DMS 273 treated with DMSO at 0.1 percent for 48 hours (cell line): ENCODE results near the gene BOLA3.
"Not testable (repeated sequence)": the region's sequence is repeated elsewhere in the genome, so short reads cannot be mapped to it uniquely, and the experiment has no call there.

Experiments
- DNase-seq: peaks from one replicate; lab custom pipeline; 2025; lab: John Stamatoyannopoulos, UW

The BOLA3 gene

DNA sequence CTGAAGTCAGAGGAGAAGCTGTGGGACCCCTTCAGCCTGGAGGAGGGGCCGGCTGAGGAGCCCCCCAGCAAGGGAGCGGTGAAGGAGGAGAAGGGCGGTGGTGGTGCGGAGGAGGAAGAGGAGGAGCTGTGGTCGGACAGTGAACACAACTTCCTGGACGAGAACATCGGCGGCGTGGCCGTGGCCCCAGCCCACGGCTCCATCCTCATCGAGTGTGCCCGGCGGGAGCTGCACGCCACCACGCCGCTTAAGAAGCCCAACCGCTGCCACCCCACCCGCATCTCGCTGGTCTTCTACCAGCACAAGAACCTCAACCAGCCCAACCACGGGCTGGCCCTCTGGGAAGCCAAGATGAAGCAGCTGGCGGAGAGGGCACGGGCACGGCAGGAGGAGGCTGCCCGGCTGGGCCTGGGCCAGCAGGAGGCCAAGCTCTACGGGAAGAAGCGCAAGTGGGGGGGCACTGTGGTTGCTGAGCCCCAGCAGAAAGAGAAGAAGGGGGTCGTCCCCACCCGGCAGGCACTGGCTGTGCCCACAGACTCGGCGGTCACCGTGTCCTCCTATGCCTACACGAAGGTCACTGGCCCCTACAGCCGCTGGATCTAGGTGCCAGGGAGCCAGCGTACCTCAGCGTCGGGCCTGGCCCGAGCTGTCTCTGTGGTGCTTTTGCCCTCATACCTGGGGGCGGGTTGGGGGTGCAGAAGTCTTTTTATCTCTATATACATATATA lies 46.0 kb downstream of the BOLA3 start:
- DNase-seq = no peak

DNA sequence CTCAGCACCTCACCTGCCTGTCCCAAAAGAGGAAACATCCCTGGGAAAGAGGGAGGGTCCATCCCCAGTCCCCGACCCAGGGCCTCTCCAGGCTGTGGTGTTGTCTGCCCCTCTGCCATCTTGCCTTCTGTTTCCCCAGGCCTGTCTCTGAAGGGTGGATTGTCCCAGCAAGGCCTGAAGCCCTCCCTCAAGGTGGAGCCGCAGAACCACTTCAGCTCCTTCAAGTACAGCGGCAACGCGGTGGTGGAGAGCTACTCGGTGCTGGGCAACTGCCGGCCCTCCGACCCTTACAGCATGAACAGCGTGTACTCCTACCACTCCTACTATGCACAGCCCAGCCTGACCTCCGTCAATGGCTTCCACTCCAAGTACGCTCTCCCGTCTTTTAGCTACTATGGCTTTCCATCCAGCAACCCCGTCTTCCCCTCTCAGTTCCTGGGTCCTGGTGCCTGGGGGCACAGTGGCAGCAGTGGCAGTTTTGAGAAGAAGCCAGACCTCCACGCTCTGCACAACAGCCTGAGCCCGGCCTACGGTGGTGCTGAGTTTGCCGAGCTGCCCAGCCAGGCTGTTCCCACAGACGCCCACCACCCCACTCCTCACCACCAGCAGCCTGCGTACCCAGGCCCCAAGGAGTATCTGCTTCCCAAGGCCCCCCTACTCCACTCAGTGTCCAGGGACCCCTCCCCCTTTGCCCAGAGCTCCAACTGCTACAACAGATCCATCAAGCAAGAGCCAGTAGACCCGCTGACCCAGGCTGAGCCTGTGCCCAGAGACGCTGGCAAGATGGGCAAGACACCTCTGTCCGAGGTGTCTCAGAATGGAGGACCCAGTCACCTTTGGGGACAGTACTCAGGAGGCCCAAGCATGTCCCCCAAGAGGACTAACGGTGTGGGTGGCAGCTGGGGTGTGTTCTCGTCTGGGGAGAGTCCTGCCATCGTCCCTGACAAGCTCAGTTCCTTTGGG lies 47.2 kb downstream of the BOLA3 start:
- no peak for DNase-seq

DNA sequence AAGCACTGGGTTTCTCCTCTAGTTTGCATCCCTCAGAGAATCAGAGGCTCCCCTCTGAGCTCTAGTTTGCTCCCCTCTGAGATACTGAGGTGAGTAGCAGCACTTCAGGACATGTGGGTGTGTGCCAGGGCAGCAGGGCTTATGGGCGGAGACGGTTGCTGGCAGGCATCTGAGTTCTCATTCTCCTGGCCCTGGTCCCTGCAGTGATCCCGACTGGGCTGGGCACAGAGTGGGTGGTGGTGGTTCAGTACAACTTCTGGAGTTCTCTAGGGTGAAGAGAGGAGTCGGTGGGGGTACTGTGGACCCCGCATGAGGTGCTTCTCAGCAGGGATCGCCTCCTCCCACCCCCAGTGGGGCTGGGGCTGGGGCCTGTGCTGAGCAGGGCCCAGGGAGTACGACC lies 47.9 kb downstream of the BOLA3 start:
- DNase-seq = no peak

DNA sequence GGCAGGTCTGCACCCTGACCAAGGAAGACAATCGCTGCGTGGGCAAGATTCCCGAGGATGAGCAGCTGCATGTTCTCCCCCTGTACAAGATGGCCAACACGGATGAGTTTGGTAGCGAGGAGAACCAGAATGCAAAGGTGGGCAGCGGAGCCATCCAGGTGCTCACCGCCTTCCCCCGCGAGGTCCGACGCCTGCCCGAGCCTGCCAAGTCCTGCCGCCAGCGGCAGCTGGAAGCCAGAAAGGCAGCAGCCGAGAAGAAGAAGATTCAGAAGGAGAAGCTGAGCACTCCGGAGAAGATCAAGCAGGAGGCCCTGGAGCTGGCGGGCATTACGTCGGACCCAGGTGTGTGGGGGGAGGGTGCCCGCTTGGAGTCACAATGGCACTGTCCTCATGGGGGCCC lies 48.4 kb downstream of the BOLA3 start:
- no peak for DNase-seq

DNA sequence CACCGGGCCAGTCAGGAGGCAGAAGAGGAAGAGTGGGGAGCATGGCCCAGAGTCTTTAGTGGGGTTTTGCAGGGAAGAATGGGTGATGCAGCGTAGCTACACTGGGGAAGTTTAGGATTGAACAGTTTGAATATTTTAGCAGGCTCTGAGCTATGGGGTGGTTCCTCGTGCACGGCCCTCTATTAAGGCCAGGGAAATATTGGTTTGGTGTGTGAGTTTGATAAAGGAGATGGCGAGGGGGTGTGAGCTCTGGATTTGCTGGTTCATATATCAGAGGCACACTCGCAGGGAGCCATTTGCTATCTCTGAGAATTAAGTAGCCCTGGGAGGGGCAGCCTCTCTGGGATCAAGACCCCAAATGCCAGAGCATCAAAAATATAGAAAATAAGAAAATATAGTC lies 50.1 kb downstream of the BOLA3 start:
- DNase-seq = no peak

DNA sequence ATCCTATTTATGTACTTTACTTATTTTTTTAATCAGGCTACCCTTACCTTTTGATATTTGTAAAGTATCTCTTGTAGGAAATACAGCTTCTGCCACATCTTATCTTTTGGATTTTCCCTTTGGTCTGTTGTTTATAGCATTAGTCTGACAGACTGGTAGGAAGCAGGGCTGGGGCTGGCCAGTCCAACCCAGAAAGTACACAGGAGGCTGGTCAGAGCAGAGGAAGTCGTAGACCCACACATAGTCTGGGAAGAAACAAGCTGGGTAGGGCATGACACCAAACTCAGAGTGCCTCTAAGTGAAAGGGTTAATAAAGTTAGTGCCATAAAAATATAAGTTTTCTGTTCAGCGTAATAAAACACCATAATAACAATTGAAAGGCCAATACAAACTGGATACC lies 51.7 kb downstream of the BOLA3 start:
- no peak for DNase-seq

DNA sequence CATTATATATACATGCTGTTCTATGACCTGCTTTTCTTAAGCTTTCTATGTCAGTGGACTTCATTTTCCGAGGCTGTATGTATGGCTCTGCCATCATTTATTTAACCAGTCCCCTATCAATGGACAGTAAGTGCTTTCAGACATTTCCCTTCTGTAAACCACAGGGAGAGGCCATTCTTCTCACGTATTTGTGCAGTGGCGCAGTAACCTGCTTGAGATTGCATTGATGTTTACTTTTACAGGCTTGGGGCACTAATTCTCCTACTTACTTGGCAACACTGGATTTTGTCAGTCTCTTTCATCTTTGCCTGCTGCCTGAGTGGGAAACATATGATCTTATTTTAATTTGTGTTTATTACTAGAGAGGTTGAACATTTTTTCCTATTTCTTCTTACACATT lies 52.1 kb downstream of the BOLA3 start:
- DNase-seq = no peak

DNA sequence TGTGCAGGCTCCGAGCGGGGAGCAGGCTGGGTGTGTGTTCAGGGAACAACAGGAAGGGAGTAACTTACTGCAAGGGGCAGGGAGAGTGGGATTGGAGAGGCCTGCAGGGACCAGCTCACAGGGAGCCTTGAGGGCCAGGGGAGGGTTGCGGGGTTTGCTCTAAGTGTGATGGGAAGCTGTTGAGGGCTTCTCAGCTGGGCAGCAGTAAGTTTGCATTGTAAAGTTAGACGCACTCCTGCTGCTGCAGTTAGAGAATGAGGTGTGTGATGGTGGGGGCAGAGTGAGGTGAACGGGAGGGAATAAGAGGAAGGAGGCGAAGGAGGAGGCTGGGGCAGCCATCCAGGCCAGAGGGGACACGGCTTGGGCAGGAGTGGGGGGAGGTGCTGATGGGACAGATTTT lies 53.4 kb downstream of the BOLA3 start:
- no peak for DNase-seq

DNA sequence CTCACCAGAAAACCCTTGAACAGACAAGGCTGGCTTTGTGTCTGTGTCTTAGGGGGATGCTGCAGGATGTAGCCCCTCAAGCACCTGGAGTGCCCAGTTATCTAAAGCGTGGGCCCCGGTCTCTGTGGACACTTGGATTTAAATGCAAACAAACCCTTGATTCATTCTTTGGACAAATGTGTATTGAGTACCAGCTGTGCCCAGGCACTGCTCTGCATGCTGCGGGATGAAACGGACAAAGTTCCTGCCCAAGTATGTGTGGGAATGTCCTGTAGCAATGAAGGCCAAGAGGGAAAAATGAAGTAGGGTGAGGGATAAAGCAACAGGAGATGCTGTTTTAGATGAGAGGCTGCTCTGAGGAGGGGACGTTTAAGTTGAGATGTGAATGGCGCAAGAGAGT lies 53.9 kb downstream of the BOLA3 start:
- DNase-seq = no peak

DNA sequence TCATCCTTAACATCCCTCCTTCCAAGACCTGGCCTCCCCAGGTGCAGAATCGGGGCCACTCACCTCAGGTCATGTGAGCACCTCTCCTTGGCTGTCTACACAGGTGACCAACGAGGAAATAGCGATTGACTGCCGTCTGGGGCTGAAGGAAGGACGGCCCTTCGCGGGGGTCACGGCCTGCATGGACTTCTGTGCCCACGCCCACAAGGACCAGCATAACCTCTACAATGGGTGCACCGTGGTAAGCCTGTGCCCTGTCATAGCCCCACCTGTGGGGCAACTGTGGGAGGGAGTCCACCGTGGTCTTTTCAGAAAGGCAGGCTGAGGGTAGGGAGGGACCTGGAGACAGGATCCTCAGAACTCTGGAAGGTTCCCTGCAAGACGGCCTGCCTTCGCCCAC lies 54.3 kb downstream of the BOLA3 start:
- DNase-seq = no peak

DNA sequence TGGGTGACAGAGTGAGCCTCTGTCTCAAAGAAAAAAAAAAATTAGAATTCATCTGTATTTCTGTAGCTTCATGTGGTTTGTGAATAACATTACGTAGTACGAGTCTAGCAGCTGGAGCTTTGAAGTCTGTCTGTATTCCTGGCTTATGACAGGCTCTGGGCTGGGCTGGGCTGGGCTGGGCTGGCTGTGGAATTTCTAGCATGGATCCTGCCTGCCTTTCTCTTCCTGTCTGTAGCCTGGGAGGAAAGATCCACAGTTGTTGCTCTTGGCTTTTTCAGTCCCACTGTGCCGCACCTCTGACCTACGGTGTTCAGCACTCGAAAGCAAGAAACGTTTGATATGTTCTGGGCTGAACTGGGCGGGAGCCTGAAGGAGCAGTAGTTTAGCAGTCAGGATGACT lies 55.4 kb downstream of the BOLA3 start:
- DNase-seq = no peak

DNA sequence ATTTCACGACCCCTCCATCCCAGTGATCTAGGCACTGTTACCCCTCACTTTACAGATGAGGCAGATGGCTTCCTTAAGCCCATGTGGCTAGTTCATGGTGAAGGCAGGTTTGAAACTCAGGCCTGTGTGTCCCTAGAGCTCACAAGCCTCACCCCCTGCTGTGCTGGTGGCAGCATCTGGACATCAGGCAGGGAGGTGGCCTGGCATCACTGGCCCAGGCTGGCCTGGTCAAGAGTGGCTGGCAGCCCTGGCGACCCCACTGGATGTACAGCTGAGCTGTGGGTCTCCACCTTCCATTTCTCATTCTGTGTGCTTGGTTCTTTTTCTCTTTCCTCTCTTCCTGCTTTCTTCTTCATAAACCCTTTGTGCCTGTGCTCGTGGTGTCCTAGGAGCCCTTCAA lies 56.3 kb downstream of the BOLA3 start:
- no peak for DNase-seq

DNA sequence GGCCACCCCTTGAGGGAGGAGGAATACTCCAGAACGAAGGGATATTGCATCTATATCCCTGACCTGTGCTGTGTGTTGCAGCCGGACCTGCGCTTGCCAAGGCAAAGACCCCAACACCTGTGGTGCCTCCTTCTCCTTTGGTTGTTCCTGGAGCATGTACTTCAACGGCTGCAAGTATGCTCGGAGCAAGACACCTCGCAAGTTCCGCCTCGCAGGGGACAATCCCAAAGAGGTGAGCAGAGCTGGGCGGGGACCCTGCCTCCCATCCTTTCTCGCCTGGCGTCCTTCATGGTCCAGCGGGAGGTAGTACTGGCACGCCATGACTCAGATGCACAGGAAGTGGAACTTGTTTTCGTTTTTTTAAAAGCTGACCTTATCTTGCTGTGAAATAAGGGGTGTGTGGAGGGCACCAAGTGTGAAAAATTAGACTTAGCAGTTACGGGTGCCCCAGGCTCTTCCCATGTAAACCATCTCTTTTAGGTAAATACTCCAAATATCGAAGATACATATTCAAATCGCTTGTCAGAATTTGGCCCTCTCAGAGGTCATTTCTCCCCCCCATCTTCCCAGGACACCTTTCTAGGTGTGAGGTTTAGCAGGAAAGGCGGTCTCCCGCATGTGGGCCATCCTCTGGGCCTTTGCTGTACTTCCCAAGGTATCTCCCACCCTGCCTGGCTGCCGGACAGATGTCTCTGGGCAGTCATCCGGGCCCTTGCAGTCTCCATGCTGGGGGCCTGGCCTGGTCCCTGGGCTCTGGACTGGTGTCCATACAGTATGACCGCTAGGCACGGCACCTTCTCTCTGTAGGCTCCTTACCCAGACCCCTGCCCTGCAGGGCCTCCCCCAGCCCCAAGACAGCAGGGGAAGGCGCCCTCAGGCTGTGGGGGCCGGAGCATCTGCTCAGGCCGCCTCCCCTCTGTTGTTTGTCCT lies 57.6 kb downstream of the BOLA3 start:
- DNase-seq = no peak

DNA sequence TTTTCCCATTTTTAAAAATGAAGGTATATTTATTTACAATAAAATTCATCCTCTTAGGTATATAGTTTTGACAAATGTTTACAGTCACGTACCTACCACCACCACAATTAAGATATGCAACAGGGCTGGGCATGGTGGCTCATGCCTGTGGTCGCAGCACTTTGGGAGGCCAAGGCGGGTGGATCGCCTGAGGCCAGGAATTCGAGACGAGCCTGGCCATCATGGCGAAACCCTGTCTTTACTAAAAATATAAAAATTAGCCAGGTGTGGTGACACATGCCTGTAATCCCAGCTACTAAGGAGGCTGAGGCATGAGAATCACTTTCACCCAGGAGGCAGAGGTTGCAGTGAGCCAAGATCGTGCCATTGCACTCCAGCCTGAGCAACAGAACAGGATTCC lies 59.0 kb downstream of the BOLA3 start:
- DNase-seq = not testable (repeated sequence)

DNA sequence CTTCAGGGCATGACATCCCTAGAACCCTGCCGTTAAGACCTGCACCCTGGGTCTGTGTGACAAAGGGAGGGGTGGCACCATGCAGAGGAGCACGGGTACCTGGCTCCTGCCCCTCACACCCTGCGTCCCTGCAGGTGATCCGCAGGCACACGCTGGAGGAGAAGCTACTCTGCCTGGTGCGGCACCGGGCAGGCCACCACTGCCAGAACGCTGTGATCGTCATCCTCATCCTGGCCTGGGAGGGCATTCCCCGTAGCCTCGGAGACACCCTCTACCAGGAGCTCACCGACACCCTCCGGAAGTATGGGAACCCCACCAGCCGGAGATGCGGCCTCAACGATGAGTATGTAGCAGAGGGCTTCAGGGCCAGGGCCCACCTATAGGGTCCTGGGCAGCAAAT lies 60.0 kb downstream of the BOLA3 start:
- no peak for DNase-seq

DNA sequence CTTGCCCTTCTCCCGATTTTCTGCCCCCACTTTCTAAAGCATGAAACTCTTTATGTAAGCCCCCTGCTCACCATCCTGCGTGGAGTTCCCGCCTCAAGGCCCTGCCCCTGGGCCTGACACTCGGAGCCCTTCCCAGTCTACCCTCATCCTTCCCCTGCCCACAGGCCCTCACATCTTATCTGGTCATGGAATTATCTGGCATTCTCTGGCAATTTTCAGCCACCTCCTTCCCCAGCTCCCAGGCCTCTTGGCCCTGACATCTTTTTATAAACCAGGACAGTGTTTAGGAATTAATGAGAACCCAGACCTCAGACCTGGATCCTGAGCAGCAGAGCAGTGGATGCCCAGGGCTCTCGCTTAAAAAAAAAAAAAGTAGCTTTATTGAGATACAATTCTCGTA lies 61.7 kb downstream of the BOLA3 start:
- no peak for DNase-seq
